CD1c-positive myeloid dendritic cell (primary cell): ENCODE results near the gene MAD1L1.

Experiments
- DNase-seq: peaks from one replicate; pipeline ENCODE4 v3.0.0-alpha.2; 2016; ENCODE audit errors: extremely low spot score

MAD1L1 gene

GRCh38 chr7:1956611-1957470, 275.9 kb downstream of the MAD1L1 start:
- no peak for DNase-seq

GRCh38 chr7:1956141-1956540, 276.6 kb downstream of the MAD1L1 start:
- no peak for DNase-seq

- no peak for DNase-seq
Measured at GRCh38 chr7:1954366-1955004, 278.3 kb downstream of the MAD1L1 start.

GRCh38 chr7:1953199-1954190, 279.2 kb downstream of the MAD1L1 start:
- DNase-seq = no peak

GRCh38 chr7:1952781-1953180, 280.0 kb downstream of the MAD1L1 start:
- DNase-seq = no peak

GRCh38 chr7:1952169-1952760, 280.5 kb downstream of the MAD1L1 start:
- DNase-seq = no peak

- no peak for DNase-seq
Measured at GRCh38 chr7:1951600-1951999, 281.1 kb downstream of the MAD1L1 start.

- peak; percentile 51 for DNase-seq
Measured at GRCh38 chr7:1951159-1951536, 281.6 kb downstream of the MAD1L1 start.

GRCh38 chr7:1950452-1951158, 282.1 kb downstream of the MAD1L1 start:
- DNase-seq = no peak

- peak; percentile 42 for DNase-seq
Measured at GRCh38 chr7:1950066-1950451, 282.7 kb downstream of the MAD1L1 start.

GRCh38 chr7:1949681-1950055, 283.1 kb downstream of the MAD1L1 start:
- no peak for DNase-seq

GRCh38 chr7:1948887-1949680, 283.7 kb downstream of the MAD1L1 start:
- peak; percentile 33 for DNase-seq

- no peak for DNase-seq
Measured at GRCh38 chr7:1948301-1948796, 284.4 kb downstream of the MAD1L1 start.

- DNase-seq = no peak
Measured at GRCh38 chr7:1947586-1948217, 285.0 kb downstream of the MAD1L1 start.

- no peak for DNase-seq
Measured at GRCh38 chr7:1946773-1947450, 285.8 kb downstream of the MAD1L1 start.

- peak; percentile 7 for DNase-seq
Measured at GRCh38 chr7:1946025-1946772, 286.5 kb downstream of the MAD1L1 start.

- no peak for DNase-seq
Measured at GRCh38 chr7:1945558-1945957, 287.2 kb downstream of the MAD1L1 start.

GRCh38 chr7:1944619-1945210, 288.0 kb downstream of the MAD1L1 start:
- DNase-seq = no peak
